Smooth muscle cell (in vitro differentiated cells): ENCODE results near the gene CADM1. TPM values are rescaled to one million over a fixed set of nuclear protein-coding genes. Genes with fewer than 3 reads are reported as not detected.

Experiments used
- DNase-seq: peaks from one replicate; lab custom pipeline; 2025; ENCODE audit not compliant: unreplicated experiment; lab: John Stamatoyannopoulos, UW
- H2AFZ ChIP-seq: fragments of 200-600 bp; sonication (generic); 2 replicates; pipeline ENCODE4 v1.6.0; 2016; ENCODE audit warnings: antibody characterized with exemption, low read depth, mild to moderate bottlenecking
- H3F3A ChIP-seq: fragments of 200-600 bp; sonication (generic); 2 replicates; pipeline ENCODE4 v1.6.0; 2017; ENCODE audit warnings: antibody characterized with exemption, low read depth
- H3K27ac ChIP-seq: fragments of 200-600 bp; sonication (generic); 2 replicates; pipeline ENCODE4 v1.5.1; 2016; ENCODE audit warnings: low read depth, mild to moderate bottlenecking
- H3K27me3 ChIP-seq: fragments of 200-600 bp; sonication (generic); 2 replicates; pipeline ENCODE4 v1.6.1; 2016; ENCODE audit warnings: low read depth, mild to moderate bottlenecking
- H3K36me3 ChIP-seq: fragments of 200-600 bp; sonication (generic); 2 replicates; pipeline ENCODE4 v1.5.1; 2016; ENCODE audit warnings: low read depth
- H3K4me1 ChIP-seq: fragments of 200-600 bp; sonication (generic); 2 replicates; pipeline ENCODE4 v1.5.1; 2016; ENCODE audit warnings: low read depth
- H3K4me2 ChIP-seq: fragments of 200-600 bp; sonication (generic); 2 replicates; pipeline ENCODE4 v1.6.0; 2016; ENCODE audit warnings: mild to moderate bottlenecking
- H3K4me3 ChIP-seq: fragments of 200-600 bp; sonication (generic); 2 replicates; pipeline ENCODE4 v1.5.1; 2016; ENCODE audit warnings: mild to moderate bottlenecking
- H3K79me2 ChIP-seq: fragments of 200-600 bp; sonication (generic); 2 replicates; pipeline ENCODE4 v1.6.0; 2016; ENCODE audit warnings: low read depth, mild to moderate bottlenecking
- H3K9ac ChIP-seq: fragments of 200-600 bp; sonication (generic); 2 replicates; pipeline ENCODE4 v1.6.0; 2016; ENCODE audit warnings: low read depth
- H3K9me3 ChIP-seq: fragments of 200-600 bp; sonication (generic); replicated peaks from 2 replicates; pipeline ENCODE4 v1.5.1; 2016; ENCODE audit warnings: low read depth
- H4K20me1 ChIP-seq: fragments of 200-600 bp; sonication (generic); 2 replicates; pipeline ENCODE4 v1.6.0; 2016; ENCODE audit warnings: low read depth
- WGBS: methylation state at CpG from one replicate; pipeline ENCODE4 v1.1.7; 2016; ENCODE audit warnings: low lambda C conversion rate; 5-methylcytosine and 5-hydroxymethylcytosine counted together
- polyA plus RNA-seq: library from polyadenylated mRNA; unstranded; fragments of >200 nt; fragmentation: Nextera tagmentation; extraction: Ambion mirVana; gene quantifications from 2 replicates; pipeline ENCODE4 v1.2.1, GENCODE V29; 2016
- total RNA-seq: library from RNA; depleted of rRNA; stranded (reverse); fragments of >200 nt; gene quantifications from 2 replicates; pipeline ENCODE4 v1.2.3, GENCODE V29; 2014
- TF ChIP-seq, protein P1 (sequence below): fragments of 200-600 bp; sonication (generic); IDR thresholded peaks from 2 replicates; pipeline ENCODE4 v1.5.1; 2017; ENCODE audit warnings: borderline replicate concordance, mild to moderate bottlenecking, antibody characterized with exemption; ENCODE audit not compliant: insufficient read depth, poor library complexity, severe bottlenecking

Gene CADM1
- total and polyA plus RNA-seq, 2 experiments from 2014 or later: 158 to 167 TPM

- Histone ChIP-seq H3K4me2 (no peak overlapping the region), H3K9ac (no peak overlapping the region), H4K20me1 (no peaks in the 10 kb centered on the region), H3K4me1 (peaks cover 7% of the 10 kb centered on the region), H3K27ac (no peak overlapping the region), H3K27me3 (no peaks in the 10 kb centered on the region), H3F3A (no peaks in the 10 kb centered on the region), H3K79me2 (no peaks in the 10 kb centered on the region), H3K4me3 (no peak overlapping the region), H2AFZ (no peak overlapping the region), H3K9me3 (no peaks in the 10 kb centered on the region), H3K36me3 (no peaks in the 10 kb centered on the region)
- TF ChIP-seq, protein P1, sequence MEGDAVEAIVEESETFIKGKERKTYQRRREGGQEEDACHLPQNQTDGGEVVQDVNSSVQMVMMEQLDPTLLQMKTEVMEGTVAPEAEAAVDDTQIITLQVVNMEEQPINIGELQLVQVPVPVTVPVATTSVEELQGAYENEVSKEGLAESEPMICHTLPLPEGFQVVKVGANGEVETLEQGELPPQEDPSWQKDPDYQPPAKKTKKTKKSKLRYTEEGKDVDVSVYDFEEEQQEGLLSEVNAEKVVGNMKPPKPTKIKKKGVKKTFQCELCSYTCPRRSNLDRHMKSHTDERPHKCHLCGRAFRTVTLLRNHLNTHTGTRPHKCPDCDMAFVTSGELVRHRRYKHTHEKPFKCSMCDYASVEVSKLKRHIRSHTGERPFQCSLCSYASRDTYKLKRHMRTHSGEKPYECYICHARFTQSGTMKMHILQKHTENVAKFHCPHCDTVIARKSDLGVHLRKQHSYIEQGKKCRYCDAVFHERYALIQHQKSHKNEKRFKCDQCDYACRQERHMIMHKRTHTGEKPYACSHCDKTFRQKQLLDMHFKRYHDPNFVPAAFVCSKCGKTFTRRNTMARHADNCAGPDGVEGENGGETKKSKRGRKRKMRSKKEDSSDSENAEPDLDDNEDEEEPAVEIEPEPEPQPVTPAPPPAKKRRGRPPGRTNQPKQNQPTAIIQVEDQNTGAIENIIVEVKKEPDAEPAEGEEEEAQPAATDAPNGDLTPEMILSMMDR: no peak
- WGBS: 78% methylated on average over 5 of the region's 5 CpGs
- no peak for DNase-seq
Measured at GRCh38 chr11:115258216-115258615, 246.0 kb downstream of the CADM1 start.

DNA sequence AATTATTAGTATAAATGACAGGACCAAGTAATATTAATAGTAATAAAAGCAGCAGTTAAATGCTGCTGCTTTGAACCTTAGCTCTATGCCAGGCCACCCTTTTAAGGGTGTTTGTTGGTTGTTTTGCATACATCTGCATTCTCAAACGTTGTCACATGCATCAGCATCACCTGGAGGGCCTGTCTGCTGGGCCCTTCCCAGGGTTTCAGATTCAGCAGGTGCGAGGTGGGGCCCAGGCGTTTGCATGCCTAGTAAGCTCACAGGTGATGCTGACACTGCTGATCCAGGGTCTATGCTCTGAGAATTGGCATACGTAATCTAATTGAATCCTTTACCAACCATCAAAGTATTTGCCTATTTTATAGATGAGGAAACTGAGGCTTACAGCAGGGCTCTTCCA lies 246.5 kb downstream of the CADM1 start:
- no peak overlapping the region for H3K4me2 ChIP-seq
- no peaks in the 10 kb centered on the region for H3K9me3 ChIP-seq
- DNase-seq: no peak
- no peaks in the 10 kb centered on the region for H3K36me3 ChIP-seq
- no peak overlapping the region for H2AFZ ChIP-seq
- no peak overlapping the region for H3K27ac ChIP-seq
- H3K4me1 ChIP-seq: peaks cover 7% of the 10 kb centered on the region
- H3K27me3 ChIP-seq: no peaks in the 10 kb centered on the region
- no peaks in the 10 kb centered on the region for H3K79me2 ChIP-seq
- no peaks in the 10 kb centered on the region for H4K20me1 ChIP-seq
- H3K9ac ChIP-seq: no peak overlapping the region
- no peak overlapping the region for H3K4me3 ChIP-seq
- no peaks in the 10 kb centered on the region for H3F3A ChIP-seq
- TF ChIP-seq, protein P1: no peak
- 67% methylated on average over 4 of the region's 4 CpGs for WGBS

- no peak overlapping the region for H3K4me2 ChIP-seq
- no peaks in the 10 kb centered on the region for H3K27me3 ChIP-seq
- peaks cover 7% of the 10 kb centered on the region for H3K4me1 ChIP-seq
- no peak overlapping the region for H3K27ac ChIP-seq
- no peak for DNase-seq
- H3K79me2 ChIP-seq: no peaks in the 10 kb centered on the region
- H3K36me3 ChIP-seq: no peaks in the 10 kb centered on the region
- no peak overlapping the region for H3K4me3 ChIP-seq
- TF ChIP-seq, protein P1: no peak
- H3F3A ChIP-seq: no peaks in the 10 kb centered on the region
- no peaks in the 10 kb centered on the region for H4K20me1 ChIP-seq
- H2AFZ ChIP-seq: no peak overlapping the region
- H3K9ac ChIP-seq: no peak overlapping the region
- no peaks in the 10 kb centered on the region for H3K9me3 ChIP-seq
Measured at GRCh38 chr11:115257270-115257669, 246.9 kb downstream of the CADM1 start.

DNA sequence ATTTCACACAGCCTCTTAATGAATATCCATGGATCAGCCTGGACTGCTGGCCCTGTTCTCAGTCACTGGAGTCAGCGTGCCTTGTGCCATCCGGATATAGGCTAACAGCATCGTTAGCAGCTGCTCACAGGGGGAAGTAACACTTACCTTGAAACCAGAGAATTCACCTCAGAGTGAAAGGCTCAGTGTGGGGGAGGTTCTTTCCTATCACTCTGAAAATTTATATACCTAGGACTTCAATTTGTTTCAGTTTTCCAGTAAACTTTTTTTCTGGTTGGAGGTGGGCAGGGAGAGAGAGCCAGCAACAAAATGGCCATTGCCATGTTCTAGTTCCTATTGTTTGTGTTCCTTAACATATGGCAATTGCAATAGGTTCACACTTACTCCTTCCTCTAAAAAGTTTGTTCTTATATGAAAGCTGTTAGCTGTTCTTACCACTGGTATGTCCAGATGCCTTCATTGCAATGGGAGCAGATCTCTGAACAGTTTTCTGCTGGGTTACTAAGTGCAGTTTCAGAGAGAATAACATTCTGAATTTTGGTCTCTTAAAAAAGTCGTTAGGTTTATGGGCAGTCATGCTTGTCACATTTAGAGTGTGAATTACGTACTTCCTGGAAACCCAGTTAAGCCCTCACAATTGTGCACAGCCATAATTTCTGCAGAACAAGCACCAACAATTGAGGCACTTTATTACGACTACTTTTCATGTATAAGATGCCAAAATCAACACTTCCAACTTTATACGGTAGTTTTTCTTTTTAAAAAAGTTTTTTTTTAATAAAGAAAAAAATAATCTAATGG lies 247.6 kb downstream of the CADM1 start:
- no peak overlapping the region for H3K27ac ChIP-seq
- H3K36me3 ChIP-seq: no peaks in the 10 kb centered on the region
- H4K20me1 ChIP-seq: no peaks in the 10 kb centered on the region
- no peaks in the 10 kb centered on the region for H3K79me2 ChIP-seq
- no peaks in the 10 kb centered on the region for H3K9me3 ChIP-seq
- H3K9ac ChIP-seq: no peak overlapping the region
- H3K27me3 ChIP-seq: no peaks in the 10 kb centered on the region
- H3K4me2 ChIP-seq: no peak overlapping the region
- 53% methylated on average over 7 of the region's 7 CpGs for WGBS
- TF ChIP-seq, protein P1: no peak
- peaks cover 7% of the 10 kb centered on the region for H3K4me1 ChIP-seq
- H2AFZ ChIP-seq: no peak overlapping the region
- no peak overlapping the region for H3K4me3 ChIP-seq
- no peak for DNase-seq
- H3F3A ChIP-seq: no peaks in the 10 kb centered on the region
